HG03521 (cell line): ENCODE results near the gene PEX12.
"Not testable (repeated sequence)": the region's sequence is repeated elsewhere in the genome, so short reads cannot be mapped to it uniquely, and the experiment has no call there.

ENCODE experiments used
- ATAC-seq: cut with Tn5 transposase; IDR thresholded peaks from one replicate; pipeline ENCODE4 v1.9.1; 2021; ENCODE audit warnings: mild to moderate bottlenecking, moderate library complexity; ENCODE audit not compliant: unreplicated experiment

PEX12 gene

DNA sequence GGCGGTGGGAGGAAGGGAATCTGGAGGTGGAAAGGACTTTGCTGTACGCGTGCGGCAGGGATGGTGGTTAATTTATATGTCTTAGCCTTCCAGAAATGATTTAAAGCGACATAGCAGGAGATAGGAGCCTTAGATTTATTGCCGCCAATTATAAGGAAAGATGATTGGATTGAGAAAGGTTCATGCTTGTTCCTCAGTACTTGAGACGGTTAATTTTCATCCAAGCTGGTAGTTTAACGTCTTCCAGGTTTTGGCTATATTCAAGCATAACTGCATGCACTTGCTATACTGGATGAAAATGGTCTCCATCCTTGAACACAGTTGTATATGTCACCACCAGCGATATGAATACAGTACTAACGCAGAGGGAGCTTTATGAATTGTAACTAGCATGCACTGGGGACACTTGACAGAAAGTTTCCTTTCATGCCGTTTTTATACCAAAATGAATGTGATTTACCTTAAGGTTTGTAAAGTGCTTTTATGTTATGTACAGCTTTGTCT lies 610 bp upstream of the PEX12 start:
- no peak for ATAC-seq

DNA sequence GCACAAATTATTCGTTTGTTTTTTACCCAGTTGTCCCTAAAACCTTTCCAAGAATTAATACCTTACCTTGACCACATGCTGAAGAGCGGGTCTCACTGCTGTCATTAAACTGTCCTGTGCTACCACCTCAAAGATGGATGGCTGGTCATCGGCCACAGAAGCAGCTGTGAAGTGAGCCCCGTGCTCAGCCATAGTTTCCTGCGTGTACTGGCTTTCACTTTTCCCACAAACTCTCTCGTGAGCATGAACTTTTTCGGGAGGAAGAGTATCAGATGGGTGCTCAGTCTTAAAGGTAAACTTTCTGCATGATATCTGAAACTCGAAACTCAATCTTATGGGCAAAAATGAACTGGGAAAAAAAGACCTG lies 558 bp downstream of the PEX12 start:
- no peak for ATAC-seq

DNA sequence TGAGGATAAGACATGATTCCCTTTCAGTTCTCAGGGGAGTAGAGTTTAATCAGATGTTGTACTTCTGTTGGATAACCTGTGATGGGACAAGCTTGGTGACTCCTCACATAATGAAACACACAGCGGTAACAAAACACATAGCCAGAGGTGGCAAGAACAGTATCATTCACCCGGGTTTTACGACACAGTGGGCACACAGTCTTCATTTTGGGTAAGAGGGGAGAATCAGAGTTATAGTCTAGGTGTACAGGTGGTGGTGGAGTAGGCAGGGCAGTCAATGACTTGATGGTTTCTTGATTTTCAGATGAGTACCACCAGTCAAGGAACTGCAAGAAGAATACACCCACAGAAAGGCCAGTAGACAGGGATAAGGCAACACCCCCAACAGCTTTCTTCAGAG lies 2.6 kb downstream of the PEX12 start:
- ATAC-seq = no peak

DNA sequence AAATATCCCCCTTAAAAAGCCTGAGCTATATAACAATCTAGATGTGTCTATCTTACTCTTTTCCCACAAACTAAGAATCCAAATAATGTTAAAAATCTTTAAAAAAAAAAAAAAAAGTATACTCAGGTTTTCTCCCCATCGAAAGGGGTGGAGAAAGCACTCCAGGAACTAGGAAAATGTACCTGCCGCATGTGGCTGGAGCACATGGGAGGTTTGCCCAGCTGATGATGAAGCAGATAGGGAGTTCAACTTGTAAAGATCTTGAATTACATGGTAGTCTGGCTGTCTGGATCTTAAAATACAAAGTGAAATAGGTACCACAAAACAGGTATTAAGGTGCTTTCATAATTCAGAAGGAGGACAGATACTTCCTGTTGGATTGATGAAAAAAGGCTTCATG lies 9.0 kb downstream of the PEX12 start:
- no peak for ATAC-seq

DNA sequence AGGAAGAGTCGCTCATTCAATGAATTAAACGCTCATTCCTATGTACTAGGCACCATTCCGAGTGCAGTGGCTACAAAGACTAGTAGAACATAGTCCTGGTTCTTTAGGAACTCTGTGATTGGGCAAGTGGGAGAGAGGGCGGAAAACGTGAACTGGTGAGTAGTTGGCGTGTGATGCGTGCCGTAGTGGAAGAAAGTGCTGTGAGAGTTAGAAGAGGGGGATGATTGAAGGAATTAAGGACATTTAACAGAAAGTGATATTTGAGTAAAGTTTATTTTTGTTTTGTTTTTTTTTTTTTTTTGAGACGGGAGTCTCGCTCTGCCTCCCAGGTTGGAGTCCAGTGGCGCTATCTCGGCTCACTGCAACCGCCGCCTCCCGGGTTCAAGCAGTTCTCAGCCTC lies 9.8 kb downstream of the PEX12 start:
- ATAC-seq = no peak

DNA sequence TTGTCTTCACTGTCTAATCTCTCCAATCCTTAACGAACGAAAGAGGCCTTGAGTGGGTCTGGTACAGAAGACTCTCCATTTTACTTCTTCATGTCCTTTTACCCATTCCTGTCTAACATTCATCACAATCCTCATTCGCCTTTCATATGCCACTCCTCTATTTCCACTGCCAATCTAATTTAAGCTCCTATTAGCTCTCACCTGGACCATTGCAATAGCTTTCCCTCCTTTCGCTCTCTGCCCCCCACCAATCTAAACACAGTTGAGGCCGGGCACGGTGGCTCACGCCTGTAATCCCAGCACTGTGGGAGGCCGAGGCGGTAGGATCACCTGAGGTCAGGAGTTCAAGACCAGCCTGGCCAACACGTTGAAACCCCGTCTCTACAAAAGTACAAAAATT lies 11.4 kb downstream of the PEX12 start:
- no peak for ATAC-seq

DNA sequence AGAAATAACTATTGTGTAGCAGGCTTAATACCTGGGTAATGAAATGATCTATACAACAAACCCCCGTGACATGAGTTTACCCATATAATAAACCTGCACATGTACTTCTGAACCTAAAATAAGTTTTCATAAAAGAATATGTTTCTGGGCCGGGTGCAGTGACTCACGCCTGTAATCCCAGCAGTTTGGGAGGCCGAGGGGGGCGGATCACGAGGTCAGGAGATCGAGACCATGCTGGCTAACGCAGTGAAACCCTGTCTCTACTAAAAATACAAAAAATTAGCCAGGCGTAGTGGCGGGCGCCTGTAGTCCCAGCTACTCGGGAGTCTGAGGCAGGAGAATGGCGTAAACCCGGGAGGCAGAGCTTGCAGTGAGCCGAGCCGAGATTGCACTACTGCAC lies 15.2 kb downstream of the PEX12 start:
- not testable (repeated sequence) for ATAC-seq

DNA sequence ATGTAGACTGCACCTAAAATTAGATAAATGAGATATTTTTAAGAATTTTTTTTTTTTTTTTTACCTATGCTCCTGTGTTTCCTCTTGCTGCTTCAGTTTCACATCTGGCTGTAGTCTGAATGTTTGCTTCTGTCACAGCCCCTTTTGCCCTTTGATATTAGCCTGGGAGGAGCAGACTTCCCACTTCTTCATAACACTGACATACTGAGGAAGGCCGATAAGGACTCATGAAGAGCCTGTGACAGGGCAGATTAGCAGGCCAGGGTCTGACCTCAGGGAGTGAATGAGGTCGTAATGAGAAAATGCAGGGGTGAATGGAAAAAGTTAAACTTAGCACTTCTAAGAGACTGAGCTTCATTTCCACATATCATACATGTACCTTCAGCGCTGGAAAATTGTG lies 17.7 kb downstream of the PEX12 start, which contains the start of gene SLFN14:
Gene SLFN14 (minus strand): TSS at position 117 of the 400 bp plus-strand sequence. CDS start 2,757 bp downstream, outside the sequence.
- ATAC-seq = no peak

DNA sequence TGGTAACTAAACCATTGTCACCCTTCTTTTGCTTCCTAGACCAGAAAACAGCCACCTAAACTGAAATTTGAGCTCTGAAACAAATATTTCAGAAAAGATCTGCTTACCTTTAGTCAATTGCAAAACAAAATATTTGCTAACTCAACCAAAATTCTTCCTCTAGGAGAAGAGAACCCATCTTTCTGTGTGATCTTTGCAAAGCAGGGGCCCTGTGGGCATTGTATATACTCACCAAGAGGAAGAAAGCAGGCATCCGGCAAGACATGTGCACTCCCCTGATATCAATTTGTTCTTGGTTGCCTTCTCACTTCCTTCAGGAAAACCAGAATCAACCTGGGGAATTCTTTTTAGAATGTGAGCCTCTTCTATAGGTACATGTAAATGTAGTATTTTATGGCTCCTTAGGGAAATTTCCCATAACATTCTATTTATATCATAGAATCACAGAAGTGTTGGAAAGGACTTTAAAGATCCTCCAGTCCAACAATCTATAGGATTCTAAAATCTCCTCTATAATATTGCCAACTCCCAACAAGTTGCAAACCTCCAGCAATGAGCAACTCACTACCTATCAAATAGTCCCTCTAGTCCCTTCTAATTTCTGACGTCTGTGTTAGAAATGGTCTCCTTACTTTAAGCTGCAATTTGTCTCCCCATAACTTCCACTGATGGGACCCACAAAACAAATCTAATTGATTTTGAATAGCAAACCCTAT lies 18.7 kb downstream of the PEX12 start:
- no peak for ATAC-seq

DNA sequence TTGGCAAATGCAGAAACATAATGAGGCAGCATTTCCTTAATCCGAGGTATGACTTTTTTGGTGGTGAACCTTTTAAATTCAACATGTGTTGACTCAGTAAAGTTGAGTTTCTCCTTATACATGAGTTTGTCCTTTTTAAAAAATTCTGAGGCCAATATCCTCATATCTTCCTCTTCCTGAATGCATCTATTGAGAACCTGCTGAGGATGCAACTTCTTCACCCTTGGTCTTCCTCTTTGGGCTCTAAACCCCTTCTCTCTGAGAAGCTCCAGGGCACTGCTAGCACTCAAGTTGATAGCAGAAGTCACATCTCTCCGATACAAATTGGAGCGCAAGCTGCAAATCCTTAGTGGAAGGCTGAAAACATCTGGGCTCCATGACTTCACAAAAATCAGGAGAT lies 21.0 kb downstream of the PEX12 start:
- ATAC-seq = no peak

DNA sequence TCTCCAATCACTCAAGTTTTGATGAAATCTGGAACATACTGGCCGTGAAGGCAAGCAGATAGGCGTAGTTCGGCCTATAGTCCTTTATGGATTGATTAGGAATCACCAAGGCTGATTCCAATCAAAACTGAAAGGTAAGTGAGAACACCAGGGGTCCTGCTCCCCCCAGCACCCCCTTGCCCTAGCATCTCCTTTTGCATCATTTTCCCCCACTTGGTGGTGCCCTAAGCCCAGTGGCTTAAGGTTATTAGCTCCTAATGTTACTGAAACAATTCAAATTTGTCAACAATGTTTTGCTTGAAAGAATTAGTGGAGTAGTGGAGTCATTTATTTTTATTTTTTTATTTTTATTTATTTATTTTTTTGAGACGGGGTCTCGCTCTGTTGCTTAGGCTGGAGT lies 22.7 kb downstream of the PEX12 start:
- ATAC-seq = no peak

DNA sequence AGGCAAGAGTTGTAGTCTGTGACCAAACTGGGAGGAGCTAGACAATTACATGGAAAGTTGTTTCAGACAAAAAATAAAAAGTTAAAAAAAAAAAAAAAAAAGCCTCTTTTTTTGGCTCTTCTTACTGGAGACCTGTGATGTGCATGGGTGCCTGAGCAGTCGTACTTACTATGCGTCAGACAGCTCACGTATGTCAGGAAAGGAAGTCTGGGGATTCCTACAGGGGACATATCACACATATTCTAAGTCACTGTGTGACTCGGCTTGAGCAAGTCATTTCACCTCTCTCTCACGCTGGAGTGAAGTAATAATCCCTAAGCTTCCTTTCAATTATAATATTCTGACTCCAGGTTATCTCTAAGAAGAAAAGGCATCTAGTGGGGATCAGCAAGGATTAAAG lies 23.7 kb downstream of the PEX12 start:
- ATAC-seq = no peak

DNA sequence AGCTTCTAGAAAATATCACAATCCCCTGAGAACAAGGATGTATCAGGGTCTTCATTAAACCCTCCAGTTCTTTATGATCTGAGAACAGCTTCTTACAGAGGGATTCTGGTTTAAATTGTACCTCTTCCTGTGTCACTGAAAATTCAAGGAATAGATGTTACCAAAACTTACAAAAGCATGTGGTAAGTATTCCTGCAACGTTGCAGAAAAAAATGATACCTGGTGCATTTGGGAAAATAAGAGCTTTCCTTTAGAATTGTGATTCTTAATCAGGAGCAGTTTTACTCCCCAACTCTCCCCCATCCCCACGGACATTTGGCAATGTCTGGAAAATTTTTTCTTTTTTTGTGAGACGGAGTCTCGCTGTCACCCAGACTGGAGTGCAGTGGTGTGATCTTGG lies 25.1 kb downstream of the PEX12 start:
- no peak for ATAC-seq

DNA sequence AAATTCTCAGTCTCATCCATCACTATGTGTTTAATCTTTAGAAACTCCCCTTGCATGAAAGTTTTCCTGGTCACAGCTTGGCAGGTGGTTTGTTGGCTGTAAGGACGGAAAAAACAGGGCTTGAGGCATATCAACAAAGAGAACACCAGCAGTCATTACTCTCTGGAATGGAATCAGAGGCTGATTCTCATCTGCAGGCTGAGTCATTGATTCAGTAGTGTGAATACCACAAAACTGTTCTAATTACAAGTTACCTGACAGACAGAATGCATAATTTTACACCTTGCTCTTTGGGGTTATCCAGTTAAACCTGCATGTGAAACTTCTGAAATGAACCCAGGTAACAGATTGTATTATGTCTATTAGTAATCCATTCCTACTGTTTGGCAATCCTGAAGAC lies 29.4 kb downstream of the PEX12 start:
- no peak for ATAC-seq

DNA sequence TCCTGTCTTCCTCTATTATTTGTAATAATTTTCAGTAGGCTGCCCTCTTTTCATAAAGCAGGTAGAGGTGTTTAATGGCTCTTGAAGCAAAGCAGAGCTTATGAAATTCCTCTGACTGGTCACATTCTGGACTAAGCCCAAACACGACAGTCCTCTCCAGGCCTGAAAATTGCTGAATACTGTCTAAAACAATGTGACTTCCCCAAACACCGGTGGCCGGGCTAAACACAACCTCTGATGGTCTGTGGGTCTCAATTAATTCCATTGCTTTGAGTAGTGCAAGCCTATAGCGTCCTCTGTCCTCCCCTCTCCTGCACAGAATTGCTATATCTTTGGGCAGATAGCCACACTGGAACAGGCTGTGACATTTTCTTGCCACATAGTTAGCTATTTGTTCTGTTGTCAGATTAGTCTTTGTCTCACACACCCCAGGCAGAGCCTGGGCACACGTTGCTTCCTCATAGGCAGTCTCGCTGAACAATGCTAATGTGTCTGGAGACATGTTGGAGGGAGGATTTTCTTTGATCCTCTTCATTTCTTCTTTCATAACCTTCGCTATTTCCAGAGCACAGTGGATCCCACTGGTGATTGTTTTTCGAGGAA lies 30.1 kb downstream of the PEX12 start:
- ATAC-seq = no peak

DNA sequence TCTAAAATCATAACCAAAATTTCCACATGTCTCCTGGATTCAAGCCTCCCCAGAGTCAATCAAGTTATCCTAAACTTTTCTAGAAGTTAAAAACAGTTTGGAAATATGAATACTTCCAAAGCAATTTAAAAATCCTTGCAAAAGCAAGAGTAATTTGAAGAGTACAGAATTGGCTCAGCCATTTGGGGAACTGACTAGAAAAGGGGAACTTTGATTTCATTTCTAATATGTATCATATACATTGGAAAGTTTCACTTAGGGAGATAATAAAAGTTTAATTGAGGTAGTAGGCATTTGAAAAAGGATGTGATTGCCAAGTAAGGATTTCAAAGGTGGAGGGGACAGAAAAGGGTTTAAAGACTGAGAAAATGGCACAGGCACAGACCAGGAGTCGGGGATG lies 31.9 kb downstream of the PEX12 start:
- no peak for ATAC-seq

DNA sequence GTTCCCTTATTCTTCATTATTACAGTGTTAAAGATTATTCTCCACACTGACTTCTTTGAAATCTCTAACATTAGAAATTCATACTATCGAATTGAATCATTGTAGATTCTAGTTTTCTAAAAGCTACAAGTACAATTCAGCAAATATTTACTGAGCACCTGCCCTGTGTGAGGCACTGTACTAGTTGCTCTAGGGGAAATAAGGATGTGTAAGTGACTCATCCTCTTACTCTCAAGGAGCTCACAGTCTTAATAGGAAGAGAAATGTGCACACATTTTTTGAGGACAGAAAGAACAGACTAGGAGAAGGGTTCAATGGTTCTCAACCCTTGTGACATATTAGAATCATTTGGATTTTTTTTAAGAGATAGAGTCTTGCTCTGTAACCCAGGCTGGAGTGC lies 33.2 kb downstream of the PEX12 start:
- no peak for ATAC-seq

DNA sequence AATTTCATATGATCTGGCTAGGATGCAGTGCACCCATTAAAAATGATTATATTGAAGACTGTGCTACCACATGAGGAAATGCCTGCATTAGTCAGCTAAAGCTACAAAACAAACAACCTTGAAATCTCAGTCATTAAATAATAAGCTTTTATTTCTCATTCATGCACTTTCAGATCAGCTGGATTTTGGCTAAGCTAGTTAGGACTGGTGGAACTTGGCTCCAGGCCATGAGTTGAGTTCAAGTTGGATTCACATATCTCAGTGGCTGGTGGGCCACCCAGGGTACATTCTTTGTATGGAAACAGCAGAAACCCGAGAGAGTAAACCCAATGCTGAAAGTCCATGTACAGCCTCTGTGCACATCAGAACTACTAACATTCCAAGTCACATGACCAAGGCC lies 34.5 kb downstream of the PEX12 start:
- no peak for ATAC-seq

DNA sequence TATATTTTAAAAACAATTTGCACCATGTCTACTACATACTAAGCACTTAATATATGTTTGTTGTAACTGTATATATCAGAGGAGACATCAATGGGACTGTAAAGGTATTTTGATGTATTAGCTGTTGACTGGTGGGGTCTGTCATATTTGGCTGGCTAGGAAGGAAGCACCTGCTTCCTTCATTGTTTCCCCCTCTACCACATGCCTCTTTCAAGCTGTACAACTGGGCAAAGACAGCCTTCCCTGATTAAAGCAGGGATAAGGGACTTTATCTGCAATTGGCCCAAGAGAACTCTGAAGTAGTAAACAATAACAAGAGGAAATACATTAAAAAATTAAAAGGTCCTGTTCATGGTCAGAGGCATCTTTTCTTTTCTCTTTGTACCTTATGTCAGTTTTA lies 35.4 kb downstream of the PEX12 start:
- no peak for ATAC-seq

DNA sequence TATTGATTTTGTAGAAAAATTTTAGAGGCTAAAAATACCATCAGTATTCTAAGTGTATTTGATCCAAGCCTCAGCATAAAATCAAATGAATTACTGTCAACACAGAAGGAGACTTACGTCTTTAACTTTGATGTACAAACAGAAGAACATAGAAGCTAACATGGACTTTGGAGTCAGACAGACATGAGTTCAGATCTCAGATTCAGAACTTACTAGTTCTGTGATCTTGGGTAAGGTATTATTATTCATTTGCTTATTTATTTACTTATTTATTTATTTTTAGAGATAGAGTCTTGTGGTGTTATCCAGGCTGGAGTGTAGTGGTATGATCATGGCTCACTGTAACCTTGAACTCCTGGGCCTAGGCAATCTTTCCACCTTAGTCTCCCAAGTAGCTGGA lies 36.9 kb downstream of the PEX12 start:
- ATAC-seq = no peak

DNA sequence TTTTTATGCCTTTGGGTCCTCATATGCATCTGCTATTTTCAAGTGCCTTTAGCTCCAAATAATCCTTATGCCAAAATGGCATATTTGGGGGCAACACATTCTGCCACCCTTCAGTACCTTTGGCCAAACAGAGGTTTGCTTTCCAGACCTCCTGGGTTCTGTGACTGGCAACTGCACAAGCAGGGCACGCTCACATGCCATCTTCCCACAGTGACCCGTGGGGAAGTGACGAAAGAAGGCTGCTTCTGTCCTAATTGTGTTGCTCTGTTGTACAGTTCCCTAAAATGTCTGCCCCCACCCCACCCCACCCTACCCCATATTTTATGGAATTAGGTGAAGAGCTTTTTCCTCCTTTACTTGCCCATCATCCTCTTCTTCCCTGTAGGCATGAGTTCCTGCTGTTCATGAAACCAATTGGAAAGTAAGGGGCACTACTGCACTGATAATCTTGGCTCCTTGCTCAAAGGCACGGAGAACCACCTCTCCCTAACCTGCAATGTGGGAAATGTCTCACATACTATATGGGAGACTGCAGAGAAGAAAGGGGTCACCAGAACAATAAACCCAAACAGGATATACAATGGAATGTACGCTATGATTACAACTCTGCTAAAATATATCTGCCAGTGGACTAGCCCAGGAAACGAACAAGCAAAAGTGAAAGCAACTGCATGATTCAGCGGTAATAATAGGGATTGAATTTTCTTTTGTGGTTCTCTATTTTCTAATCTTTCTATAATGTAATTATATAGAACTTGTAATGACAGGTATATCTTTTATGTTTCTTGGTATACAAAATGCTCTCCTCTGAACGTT lies 37.6 kb downstream of the PEX12 start:
- ATAC-seq = no peak

DNA sequence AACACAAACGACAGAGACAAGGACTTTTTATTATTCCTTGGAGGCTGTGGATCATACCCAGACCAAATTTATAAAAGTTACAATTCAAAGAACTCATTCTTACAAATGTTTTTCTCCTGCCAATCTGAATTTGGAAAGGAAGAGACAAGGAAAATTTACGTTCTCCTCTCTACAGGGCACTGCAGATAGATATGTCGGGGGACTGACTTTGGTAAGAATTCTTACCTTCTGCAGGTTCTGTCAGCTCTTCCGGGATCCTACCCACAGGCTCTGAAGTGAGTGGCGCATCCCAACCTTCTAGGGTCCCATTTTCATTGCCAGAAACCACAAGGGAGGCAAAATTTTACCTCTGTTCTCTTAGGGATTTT lies 38.7 kb downstream of the PEX12 start:
- no peak for ATAC-seq
